ENCODE measurements around the gene AK2. TPM values are rescaled to one million over a fixed set of nuclear protein-coding genes. Genes with fewer than 3 reads are reported as not detected.

Gene AK2
- polyA plus RNA-seq, 3 donors, result 68.8 to 180 (median 162) TPM

DNA sequence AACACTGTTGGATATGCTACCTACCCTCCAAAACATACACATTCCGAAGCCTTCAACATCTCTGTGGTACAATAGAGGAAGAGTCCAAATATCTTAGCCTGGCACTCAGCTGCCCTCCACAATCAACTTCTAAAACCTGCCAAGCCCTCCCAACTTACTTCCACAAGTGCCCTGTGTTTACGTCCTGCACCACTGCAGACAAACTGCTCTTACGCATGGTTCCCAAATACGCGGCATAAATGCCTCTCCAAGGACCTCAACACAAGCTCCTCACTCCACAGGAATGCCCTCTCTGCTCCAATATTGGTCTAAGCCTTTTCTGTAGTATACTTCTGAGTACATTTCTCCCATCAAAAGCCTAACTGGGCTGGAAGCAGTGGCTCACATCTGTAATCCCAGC, 6.8 kb downstream of the AK2 start:
- Histone ChIP-seq H3K4me2 (replicated peaks; ENCODE audit: extremely low read depth, low read length, poor library complexity, severe bottlenecking) (no peak overlapping the region), H3K4me1 (ENCODE audit: control insufficient read depth in 1 of 2, insufficient read depth in 2 of 2, low read length in 2 of 2) (peaks cover 57 to 61% of the 10 kb centered on the region in 2 donors), H3K36me3 (replicated peaks in 1 of 2; ENCODE audit: control insufficient read depth in 1 of 2, insufficient read depth in 2 of 2, low read length in 2 of 2) (peaks cover 12 to 29% of the 10 kb centered on the region in 2 donors), H3K27me3 (ENCODE audit: control insufficient read depth in 2 of 2, insufficient read depth in 2 of 2, low read length in 2 of 2) (no peaks in the 10 kb centered on the region), H2AFZ (ENCODE audit: insufficient read depth, low read depth, low read length, poor library complexity, severe bottlenecking) (no peak overlapping the region), H3K27ac (ENCODE audit: low read depth in 1 of 2, low read length in 2 of 2) (peak overlapping the region in 1 of 2 donors; percentile 83), H3K4me3 (replicated peaks in 1 of 3; ENCODE audit: low read depth in 2 of 3, low read length in 3 of 3) (no peak overlapping the region), H3K9me3 (replicated peaks in 1 of 2; ENCODE audit: control insufficient read depth in 1 of 2, insufficient read depth in 1 of 2, low read length in 2 of 2) (no peaks in the 10 kb centered on the region), H3K9ac (ENCODE audit: insufficient read depth, low read length, poor library complexity, severe bottlenecking) (no peak overlapping the region), H3K79me2 (ENCODE audit: insufficient read depth, low read length) (peaks cover 99% of the 10 kb centered on the region), H4K20me1 (ENCODE audit: insufficient read depth, low read length) (peaks cover 80% of the 10 kb centered on the region)
- peaks cover 71% of the 10 kb centered on the region for H3K4me1 Mint-ChIP-seq
- DNase-seq, result no peak
- peak overlapping the region in 6 of 7 donors; percentile 79 to 97 (median 93) for H3K27ac Mint-ChIP-seq
- H3K27me3 Mint-ChIP-seq (ENCODE audit: low read depth in 3 of 3), result no peaks in the 10 kb centered on the region
- TF ChIP-seq, protein P1, sequence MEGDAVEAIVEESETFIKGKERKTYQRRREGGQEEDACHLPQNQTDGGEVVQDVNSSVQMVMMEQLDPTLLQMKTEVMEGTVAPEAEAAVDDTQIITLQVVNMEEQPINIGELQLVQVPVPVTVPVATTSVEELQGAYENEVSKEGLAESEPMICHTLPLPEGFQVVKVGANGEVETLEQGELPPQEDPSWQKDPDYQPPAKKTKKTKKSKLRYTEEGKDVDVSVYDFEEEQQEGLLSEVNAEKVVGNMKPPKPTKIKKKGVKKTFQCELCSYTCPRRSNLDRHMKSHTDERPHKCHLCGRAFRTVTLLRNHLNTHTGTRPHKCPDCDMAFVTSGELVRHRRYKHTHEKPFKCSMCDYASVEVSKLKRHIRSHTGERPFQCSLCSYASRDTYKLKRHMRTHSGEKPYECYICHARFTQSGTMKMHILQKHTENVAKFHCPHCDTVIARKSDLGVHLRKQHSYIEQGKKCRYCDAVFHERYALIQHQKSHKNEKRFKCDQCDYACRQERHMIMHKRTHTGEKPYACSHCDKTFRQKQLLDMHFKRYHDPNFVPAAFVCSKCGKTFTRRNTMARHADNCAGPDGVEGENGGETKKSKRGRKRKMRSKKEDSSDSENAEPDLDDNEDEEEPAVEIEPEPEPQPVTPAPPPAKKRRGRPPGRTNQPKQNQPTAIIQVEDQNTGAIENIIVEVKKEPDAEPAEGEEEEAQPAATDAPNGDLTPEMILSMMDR (IDR thresholded peaks at IDR 0.05), result no peak
- WGBS (ENCODE audit: insufficient coverage), result 81% methylated on average over 4 of the region's 5 CpGs
- H3K4me3 Mint-ChIP-seq, result no peak overlapping the region
- no peaks in the 10 kb centered on the region for H3K9me3 Mint-ChIP-seq
- intact Hi-C loops (cut with micrococcal nuclease), result loop anchor here in 1 of 2 donors (5.0 kb wide), 1 partner anchor 38 kb away; no protein-coding TSS in a partner anchor
- H3K36me3 Mint-ChIP-seq, result peaks cover 29 to 43% of the 10 kb centered on the region in 2 donors

DNA sequence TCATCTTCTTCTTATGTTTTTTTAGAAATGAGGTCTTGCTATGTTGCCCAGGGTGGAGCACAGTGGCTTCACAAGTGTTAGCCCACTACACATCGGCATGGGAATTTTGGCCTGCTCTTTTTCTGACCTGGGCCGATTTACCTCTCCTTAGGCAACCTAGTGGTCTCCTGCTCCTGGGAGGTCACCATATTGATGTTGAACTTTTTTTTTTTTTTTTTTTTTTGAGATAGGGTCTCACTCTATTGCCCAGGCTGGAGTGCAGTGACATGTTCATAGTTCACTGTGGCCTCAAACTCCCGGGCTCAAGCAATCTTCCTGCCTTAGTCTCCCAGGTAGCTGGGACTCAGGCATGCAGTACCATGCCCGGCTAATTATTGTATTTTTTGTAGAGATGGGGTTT, 7.5 kb downstream of the AK2 start:
- TF ChIP-seq, protein P1 (IDR thresholded peaks at IDR 0.05), result no peak
- peak overlapping the region in 1 of 2 donors; percentile 12 for H3K27ac ChIP-seq (ENCODE audit: low read depth in 1 of 2, low read length in 2 of 2)
- H2AFZ ChIP-seq (ENCODE audit: insufficient read depth, low read depth, low read length, poor library complexity, severe bottlenecking), result no peak overlapping the region
- peaks cover 14 to 28% of the 10 kb centered on the region in 2 donors for H3K36me3 ChIP-seq (replicated peaks in 1 of 2; ENCODE audit: control insufficient read depth in 1 of 2, insufficient read depth in 2 of 2, low read length in 2 of 2)
- no peak overlapping the region for H3K4me2 ChIP-seq (replicated peaks; ENCODE audit: extremely low read depth, low read length, poor library complexity, severe bottlenecking)
- H3K9ac ChIP-seq (ENCODE audit: insufficient read depth, low read length, poor library complexity, severe bottlenecking), result no peak overlapping the region
- no peaks in the 10 kb centered on the region for H3K9me3 ChIP-seq (replicated peaks in 1 of 2; ENCODE audit: control insufficient read depth in 1 of 2, insufficient read depth in 1 of 2, low read length in 2 of 2)
- H3K79me2 ChIP-seq (ENCODE audit: insufficient read depth, low read length), result peaks cover 99% of the 10 kb centered on the region
- intact Hi-C loops (cut with micrococcal nuclease), result no loop called here
- Mint-ChIP-seq H3K27ac (peak overlapping the region in 2 of 7 donors; percentile 89 to 93), H3K36me3 (peaks cover 31 to 40% of the 10 kb centered on the region in 2 donors), H3K4me1 (peaks cover 66% of the 10 kb centered on the region), H3K27me3 (ENCODE audit: low read depth in 3 of 3) (no peaks in the 10 kb centered on the region), H3K9me3 (no peaks in the 10 kb centered on the region), H3K4me3 (no peak overlapping the region)
- no peaks in the 10 kb centered on the region for H3K27me3 ChIP-seq (ENCODE audit: control insufficient read depth in 2 of 2, insufficient read depth in 2 of 2, low read length in 2 of 2)
- H4K20me1 ChIP-seq (ENCODE audit: insufficient read depth, low read length), result peaks cover 80% of the 10 kb centered on the region
- whole genome bisulfite sequencing (ENCODE audit: insufficient coverage), result 90% methylated on average over 3 of the region's 4 CpGs
- DNase-seq, result no peak
- H3K4me3 ChIP-seq (replicated peaks in 1 of 3; ENCODE audit: low read depth in 2 of 3, low read length in 3 of 3), result no peak overlapping the region
- H3K4me1 ChIP-seq (ENCODE audit: control insufficient read depth in 1 of 2, insufficient read depth in 2 of 2, low read length in 2 of 2), result peaks cover 55 to 58% of the 10 kb centered on the region in 2 donors

Data from CD14-positive monocyte (primary cell).